ENCODE measurements around the gene SLC51A. TPM values are rescaled to one million over a fixed set of nuclear protein-coding genes. Genes with fewer than 3 reads are reported as not detected.

Gene SLC51A
- total RNA-seq, 4 donors from 2014 or later: 0.48 TPM; not detected in 3

- TF ChIP-seq POLR2A (IDR thresholded peaks at IDR 0.05): no peak
- TF ChIP-seq, protein P1, sequence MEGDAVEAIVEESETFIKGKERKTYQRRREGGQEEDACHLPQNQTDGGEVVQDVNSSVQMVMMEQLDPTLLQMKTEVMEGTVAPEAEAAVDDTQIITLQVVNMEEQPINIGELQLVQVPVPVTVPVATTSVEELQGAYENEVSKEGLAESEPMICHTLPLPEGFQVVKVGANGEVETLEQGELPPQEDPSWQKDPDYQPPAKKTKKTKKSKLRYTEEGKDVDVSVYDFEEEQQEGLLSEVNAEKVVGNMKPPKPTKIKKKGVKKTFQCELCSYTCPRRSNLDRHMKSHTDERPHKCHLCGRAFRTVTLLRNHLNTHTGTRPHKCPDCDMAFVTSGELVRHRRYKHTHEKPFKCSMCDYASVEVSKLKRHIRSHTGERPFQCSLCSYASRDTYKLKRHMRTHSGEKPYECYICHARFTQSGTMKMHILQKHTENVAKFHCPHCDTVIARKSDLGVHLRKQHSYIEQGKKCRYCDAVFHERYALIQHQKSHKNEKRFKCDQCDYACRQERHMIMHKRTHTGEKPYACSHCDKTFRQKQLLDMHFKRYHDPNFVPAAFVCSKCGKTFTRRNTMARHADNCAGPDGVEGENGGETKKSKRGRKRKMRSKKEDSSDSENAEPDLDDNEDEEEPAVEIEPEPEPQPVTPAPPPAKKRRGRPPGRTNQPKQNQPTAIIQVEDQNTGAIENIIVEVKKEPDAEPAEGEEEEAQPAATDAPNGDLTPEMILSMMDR (IDR thresholded peaks at IDR 0.05): no peak
- DNase-seq: no peak
- Histone ChIP-seq H3K36me3 (no peaks in the 10 kb centered on the region), H3K27ac (peak overlapping the region; percentile 24 to 67), H3K4me1 (no peaks in the 10 kb centered on the region), H3K9me3 (no peaks in the 10 kb centered on the region), H3K4me3 (peak overlapping the region in 1 of 2 donors; percentile 6), H3K27me3 (no peaks in the 10 kb centered on the region)
- intact Hi-C loops (cut with DNase I; ENCODE audit: low total_unique reads): no loop called here
Observed at GRCh38 chr3:196186651-196187573, 29.4 kb upstream of the SLC51A start.

DNA sequence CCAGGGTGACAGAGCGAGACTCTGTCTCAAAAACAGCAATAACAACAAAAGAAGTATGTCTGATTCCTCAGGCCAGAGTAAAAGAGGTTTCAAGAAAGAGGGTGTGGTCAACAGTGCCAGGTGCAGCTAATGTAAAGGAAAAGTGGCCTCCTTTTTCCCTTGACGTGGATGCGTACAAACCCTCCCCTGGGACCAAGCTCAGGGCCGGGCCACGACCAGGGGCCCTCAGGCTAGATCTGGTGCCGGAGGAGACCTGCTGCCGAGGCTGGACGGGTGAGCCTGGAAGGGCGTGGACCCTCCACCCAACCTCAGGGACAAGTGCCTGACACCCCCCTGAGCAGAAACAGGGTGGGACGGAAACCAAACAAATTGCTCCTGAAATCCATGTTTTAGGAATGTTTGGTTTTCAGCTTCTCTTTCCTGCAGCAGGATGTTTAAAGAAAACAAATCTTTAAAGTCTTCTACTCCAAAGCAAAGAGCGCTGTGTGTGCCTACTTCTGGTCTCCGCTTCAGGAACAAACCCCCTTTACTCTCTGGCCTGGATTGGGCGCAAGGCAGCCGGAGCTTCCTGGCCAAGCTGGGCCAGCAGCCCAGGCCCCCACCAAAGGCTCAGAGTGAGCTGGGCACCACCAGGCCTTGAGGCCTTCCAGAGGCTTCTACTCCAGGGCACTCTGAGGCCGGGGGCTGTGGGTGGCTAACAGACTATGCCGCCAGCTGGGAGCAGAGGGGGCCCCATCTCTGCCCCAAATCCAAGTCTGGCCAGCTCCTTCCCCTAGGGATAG is 26.6 kb upstream of the SLC51A start:
- TF ChIP-seq, protein P1 (IDR thresholded peaks at IDR 0.05): no peak
- no peak for TF ChIP-seq POLR2A (IDR thresholded peaks at IDR 0.05)
- no peak overlapping the region for H3K27ac ChIP-seq
- intact Hi-C loops (cut with DNase I; ENCODE audit: low total_unique reads): no loop called here

DNA sequence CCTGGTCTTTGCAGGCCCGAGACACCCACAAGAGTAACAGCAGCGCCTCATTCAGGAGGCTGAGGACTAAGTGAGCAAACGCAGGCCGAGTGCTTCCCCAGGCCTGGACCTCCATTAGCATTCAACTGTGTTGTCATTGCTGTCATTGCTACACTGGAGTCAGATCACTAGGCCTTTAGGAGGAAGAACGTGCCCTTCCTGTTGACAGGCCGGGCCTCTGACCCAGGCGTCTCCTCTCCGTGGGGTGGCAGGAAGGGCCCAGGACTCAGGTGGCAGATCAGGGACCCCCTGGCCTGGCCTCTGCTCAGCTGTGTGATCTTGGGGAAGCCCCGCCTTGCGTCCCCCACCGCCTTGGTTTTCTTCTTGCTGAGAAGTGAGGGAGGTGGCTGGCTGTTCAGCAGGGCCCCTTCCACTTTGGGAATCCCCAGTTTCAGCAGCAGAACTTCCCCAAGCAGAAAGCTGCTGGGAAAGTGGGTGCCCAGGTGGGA is 24.3 kb upstream of the SLC51A start:
- TF ChIP-seq, protein P1 (IDR thresholded peaks at IDR 0.05): no peak
- no peak for TF ChIP-seq POLR2A (IDR thresholded peaks at IDR 0.05)
- H3K4me3 ChIP-seq: no peak overlapping the region
- H3K36me3 ChIP-seq: no peaks in the 10 kb centered on the region
- H3K27me3 ChIP-seq: no peaks in the 10 kb centered on the region
- DNase-seq: no peak
- no peaks in the 10 kb centered on the region for H3K9me3 ChIP-seq
- H3K27ac ChIP-seq: peak overlapping the region in 1 of 2 donors; percentile 9
- intact Hi-C loops (cut with DNase I; ENCODE audit: low total_unique reads): loop anchor here (2.0 kb wide), 1 partner anchor 121 kb away; no protein-coding TSS in a partner anchor
- no peaks in the 10 kb centered on the region for H3K4me1 ChIP-seq

More for the DNA sequence above, 26.6 kb upstream of the SLC51A start:
- Histone ChIP-seq H3K27me3 (no peaks in the 10 kb centered on the region), H3K36me3 (no peaks in the 10 kb centered on the region), H3K9me3 (no peaks in the 10 kb centered on the region), H3K4me1 (no peaks in the 10 kb centered on the region), H3K4me3 (no peak overlapping the region)
- no peak for DNase-seq

GRCh38 chr3:196192524-196193051 is 23.7 kb upstream of the SLC51A start:
- intact Hi-C loops (cut with DNase I; ENCODE audit: low total_unique reads): loop anchor here (2.0 kb wide), 1 partner anchor 122 kb away; no protein-coding TSS in a partner anchor
- H3K27ac ChIP-seq: peak overlapping the region in 1 of 2 donors; percentile 9
- no peak for TF ChIP-seq POLR2A (IDR thresholded peaks at IDR 0.05)

GRCh38 chr3:196193133-196193735 is 23.1 kb upstream of the SLC51A start:
- intact Hi-C loops (cut with DNase I; ENCODE audit: low total_unique reads): loop anchor here (2.0 kb wide), 1 partner anchor 122 kb away; no protein-coding TSS in a partner anchor
- Histone ChIP-seq H3K27me3 (no peaks in the 10 kb centered on the region), H3K4me3 (no peak overlapping the region), H3K4me1 (no peaks in the 10 kb centered on the region), H3K9me3 (no peaks in the 10 kb centered on the region), H3K36me3 (no peaks in the 10 kb centered on the region), H3K27ac (peak overlapping the region in 1 of 2 donors; percentile 32)
- TF ChIP-seq, protein P1 (IDR thresholded peaks at IDR 0.05): no peak
- no peak for TF ChIP-seq POLR2A (IDR thresholded peaks at IDR 0.05)
- no peak for DNase-seq

More at GRCh38 chr3:196192524-196193051, 23.7 kb upstream of the SLC51A start:
- H3K4me1 ChIP-seq: no peaks in the 10 kb centered on the region
- H3K4me3 ChIP-seq: no peak overlapping the region
- H3K9me3 ChIP-seq: no peaks in the 10 kb centered on the region
- no peak for DNase-seq
- no peaks in the 10 kb centered on the region for H3K36me3 ChIP-seq
- H3K27me3 ChIP-seq: no peaks in the 10 kb centered on the region

Data from uterus (tissue), 4 donors.